GM23338 (cell line): ENCODE measurements around the gene PDE1C. TPM values are rescaled to one million over a fixed set of nuclear protein-coding genes. Genes with fewer than 3 reads are reported as not detected.

Experiments
- ATAC-seq: fragments of 200-7000 bp; cut with Tn5 transposase; 3 replicates; pipeline ENCODE4 v1.9.1; 2020
- DNase-seq: peaks from one replicate; pipeline ENCODE4 v3.0.0-alpha.2; 2015; ENCODE audit warnings: low spot score
- H2AFZ ChIP-seq: fragments of 200-600 bp; sonication (generic); 2 replicates; pipeline ENCODE4 v1.8.0; 2016; ENCODE audit warnings: antibody characterized with exemption, mild to moderate bottlenecking, moderate library complexity
- H3F3A ChIP-seq: fragments of 200-600 bp; sonication (generic); replicated peaks from 2 replicates; pipeline ENCODE4 v1.8.0; 2017; ENCODE audit warnings: antibody characterized with exemption, mixed run types, low read depth
- H3K27ac ChIP-seq: fragments of 200-600 bp; sonication (generic); 2 replicates; pipeline ENCODE4 v1.6.1; 2016; ENCODE audit warnings: low read depth
- H3K27me3 ChIP-seq: fragments of 200-600 bp; sonication (generic); 2 replicates; pipeline ENCODE4 v1.8.0; 2016; ENCODE audit warnings: mild to moderate bottlenecking, mixed run types, moderate library complexity; ENCODE audit not compliant: insufficient read depth
- H3K36me3 ChIP-seq: fragments of 200-600 bp; sonication (generic); 2 replicates; pipeline ENCODE4 v1.8.0; 2016; ENCODE audit warnings: mild to moderate bottlenecking; ENCODE audit not compliant: insufficient read depth
- H3K4me1 ChIP-seq: fragments of 200-600 bp; sonication (generic); 2 replicates; pipeline ENCODE4 v1.8.0; 2016; ENCODE audit warnings: mild to moderate bottlenecking, moderate library complexity; ENCODE audit not compliant: insufficient read depth
- H3K4me2 ChIP-seq: fragments of 200-600 bp; sonication (generic); 2 replicates; pipeline ENCODE4 v1.7.1; 2017; ENCODE audit warnings: mixed run types
- H3K4me3 ChIP-seq: fragments of 200-600 bp; sonication (generic); 2 replicates; pipeline ENCODE4 v1.6.1; 2016; ENCODE audit warnings: mixed run types
- H3K79me2 ChIP-seq: fragments of 200-600 bp; sonication (generic); replicated peaks from 2 replicates; pipeline ENCODE4 v1.8.0; 2017; ENCODE audit warnings: mild to moderate bottlenecking; ENCODE audit not compliant: insufficient read depth
- H3K9me2 ChIP-seq: fragments of 200-600 bp; sonication (generic); 2 replicates; pipeline ENCODE4 v1.8.0; 2017; ENCODE audit not compliant: insufficient read depth
- H4K20me1 ChIP-seq: fragments of 200-600 bp; sonication (generic); replicated peaks from 2 replicates; pipeline ENCODE4 v1.8.0; 2017; ENCODE audit warnings: mild to moderate bottlenecking; ENCODE audit not compliant: insufficient read depth
- H3K27ac Mint-ChIP-seq: 2 replicates; pipeline ENCODE4 v1.8.0; 2020; ENCODE audit warnings: inconsistent platforms, mild to moderate bottlenecking, moderate library complexity, mixed read lengths
- H3K27me3 Mint-ChIP-seq: 3 replicates; pipeline ENCODE4 v1.8.0; 2022; ENCODE audit warnings: low read depth, mild to moderate bottlenecking, moderate library complexity, mixed read lengths, inconsistent platforms; ENCODE audit not compliant: insufficient read depth, poor library complexity
- H3K36me3 Mint-ChIP-seq: 3 replicates; pipeline ENCODE4 v1.8.0; 2021; ENCODE audit warnings: low read depth, mild to moderate bottlenecking, inconsistent platforms, moderate library complexity, mixed read lengths
- H3K4me1 Mint-ChIP-seq: 3 replicates; pipeline ENCODE4 v1.8.0; 2020; ENCODE audit warnings: mild to moderate bottlenecking, inconsistent platforms, mixed read lengths
- H3K4me3 Mint-ChIP-seq: 3 replicates; pipeline ENCODE4 v1.8.0; 2021; ENCODE audit warnings: moderate library complexity, mild to moderate bottlenecking, inconsistent platforms, mixed read lengths
- H3K9me3 Mint-ChIP-seq: 3 replicates; pipeline ENCODE4 v1.8.0; 2020; ENCODE audit warnings: moderate library complexity, mild to moderate bottlenecking, inconsistent platforms, mixed read lengths
- CREB1 ChIP-seq: fragments of 250-450 bp; sonication (Bioruptor Pico); IDR thresholded peaks from 2 replicates; pipeline ENCODE4 v1.5.0; 2020; ENCODE audit warnings: low read depth, mild to moderate bottlenecking, moderate library complexity
- EZH2 ChIP-seq: fragments of 200-600 bp; sonication (generic); IDR thresholded peaks from one replicate; pipeline ENCODE4 v1.8.0; 2017; ENCODE audit warnings: antibody characterized with exemption, mild to moderate bottlenecking, low read depth; ENCODE audit not compliant: unreplicated experiment
- EZH2phosphoT487 ChIP-seq: fragments of 200-600 bp; sonication (generic); IDR thresholded peaks from one replicate; pipeline ENCODE4 v1.8.1; 2018; ENCODE audit warnings: antibody characterized with exemption; ENCODE audit not compliant: unreplicated experiment
- JUNB ChIP-seq: IDR thresholded peaks from one replicate; pipeline ENCODE4 v1.6.1; 2016; ENCODE audit warnings: antibody characterized with exemption; ENCODE audit not compliant: unreplicated experiment
- NANOG ChIP-seq: IDR thresholded peaks from 2 replicates; pipeline ENCODE4 v1.6.1; 2016; ENCODE audit warnings: antibody characterized with exemption, borderline replicate concordance
- REST ChIP-seq: IDR thresholded peaks from one replicate; pipeline ENCODE4 v1.6.1; 2018; ENCODE audit warnings: antibody characterized with exemption; ENCODE audit not compliant: unreplicated experiment
- STAT1 ChIP-seq: IDR thresholded peaks from one replicate; pipeline ENCODE4 v1.6.1; 2016; ENCODE audit warnings: antibody characterized with exemption; ENCODE audit not compliant: unreplicated experiment
- ZNF114 ChIP-seq: fragments of 250-450 bp; sonication (Bioruptor Pico); IDR thresholded peaks from 2 replicates; pipeline ENCODE4 v1.5.0; 2020; ENCODE audit warnings: mild to moderate bottlenecking, moderate library complexity
- ZNF331 ChIP-seq: fragments of 250-450 bp; sonication (Bioruptor Pico); IDR thresholded peaks from 2 replicates; pipeline ENCODE4 v1.5.0; 2020; ENCODE audit warnings: low read depth, mild to moderate bottlenecking, moderate library complexity
- long read RNA-seq: library from polyadenylated mRNA; unstranded; transcript quantifications from one replicate; pipeline ENCODE4 v2.0.0, GENCODE V29; 2020; ENCODE audit not compliant: unreplicated experiment
- polyA plus RNA-seq: library from polyadenylated mRNA; unstranded; fragments of >200 nt; fragmentation: Nextera tagmentation; extraction: Ambion mirVana; gene quantifications from 2 replicates; pipeline ENCODE4 v1.2.1, GENCODE V29; 2016
- total RNA-seq: library from RNA; depleted of rRNA; stranded (reverse); fragments of >200 nt; shearing (Covaris generic); gene quantifications from 2 replicates; pipeline ENCODE4 v1.2.3, GENCODE V29; 2014; rRNA removed
- TF ChIP-seq, protein P1 (sequence below): IDR thresholded peaks from 2 replicates; pipeline ENCODE4 v1.6.1; 2016; ENCODE audit warnings: antibody characterized with exemption
- TF ChIP-seq, protein P2 (sequence below), 2 experiments: fragments of 200-600 bp in 1 of 2; sonication (generic) in 1 of 2; conservative IDR thresholded peaks; 2 replicates each; pipeline versions ENCODE4 v1.5.1 to v1.6.1; 2016 to 2017; ENCODE audit warnings: antibody characterized with exemption in 2 of 2, low read depth in 2 of 2, mild to moderate bottlenecking in 2 of 2, moderate library complexity in 1 of 2

PDE1C gene
- total RNA-seq (0.28 and 0.74 TPM in 2 replicates), polyA plus RNA-seq (not detected in 2 replicates)
- long read RNA-seq: 0 reads

GRCh38 chr7:32070406-32071360, at the start of gene PDE1C:
PDE1C (minus strand) TSS chr7:32070407.
- H3K27me3 Mint-ChIP-seq: peaks cover 48% of the 10 kb centered on the region
- TF ChIP-seq EZH2 (peak; percentile 81), ZNF114 (CRISPR knock-in tag) (no peak)

DNA sequence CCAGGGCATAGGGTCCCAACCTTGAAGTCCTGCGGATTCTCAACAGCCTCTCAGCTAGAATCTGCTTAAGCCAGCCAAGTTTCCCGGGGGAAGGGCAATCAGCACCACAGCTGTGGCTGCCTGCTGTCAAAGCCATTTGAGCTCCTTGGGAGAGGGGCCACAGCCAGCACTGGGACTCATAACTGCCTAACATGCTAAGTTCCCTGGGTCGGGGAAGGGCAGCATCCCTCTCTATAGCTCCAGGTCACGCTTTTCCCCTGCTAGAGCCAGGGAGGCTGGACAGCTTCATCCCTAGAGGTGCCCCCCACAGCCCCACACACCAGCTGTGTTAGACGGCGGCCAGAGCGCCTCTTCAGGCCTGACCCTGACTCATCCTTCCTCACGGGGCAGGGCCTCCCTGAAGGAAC, 49.6 kb upstream of the PDE1C start:
- H3K36me3 ChIP-seq: no peaks in the 10 kb centered on the region
- peaks cover 2% of the 10 kb centered on the region for H3K27me3 Mint-ChIP-seq
- no peaks in the 10 kb centered on the region for H4K20me1 ChIP-seq
- H3K9me3 Mint-ChIP-seq: peaks cover 16% of the 10 kb centered on the region
- DNase-seq (peak; percentile 29), ATAC-seq (peak; percentile 74)
- peaks cover 7% of the 10 kb centered on the region for H3K4me1 ChIP-seq
- H2AFZ ChIP-seq: no peak overlapping the region
- H3K36me3 Mint-ChIP-seq: 0 out of 3 replicates have a peak, but pooled peaks cover under 1% of the 10 kb centered on the region
- H3K4me3 Mint-ChIP-seq: no peak overlapping the region
- H3K79me2 ChIP-seq: no peaks in the 10 kb centered on the region
- no peaks in the 10 kb centered on the region for H3K27me3 ChIP-seq
- H3K9me2 ChIP-seq: no peaks in the 10 kb centered on the region
- no peak overlapping the region for H3K4me3 ChIP-seq
- no peak overlapping the region for H3K4me2 ChIP-seq
- no peak overlapping the region for H3K27ac Mint-ChIP-seq
- H3F3A ChIP-seq: no peaks in the 10 kb centered on the region
- H3K4me1 Mint-ChIP-seq: peaks cover 20% of the 10 kb centered on the region
- H3K27ac ChIP-seq: no peak overlapping the region
- TF ChIP-seq, protein P1, sequence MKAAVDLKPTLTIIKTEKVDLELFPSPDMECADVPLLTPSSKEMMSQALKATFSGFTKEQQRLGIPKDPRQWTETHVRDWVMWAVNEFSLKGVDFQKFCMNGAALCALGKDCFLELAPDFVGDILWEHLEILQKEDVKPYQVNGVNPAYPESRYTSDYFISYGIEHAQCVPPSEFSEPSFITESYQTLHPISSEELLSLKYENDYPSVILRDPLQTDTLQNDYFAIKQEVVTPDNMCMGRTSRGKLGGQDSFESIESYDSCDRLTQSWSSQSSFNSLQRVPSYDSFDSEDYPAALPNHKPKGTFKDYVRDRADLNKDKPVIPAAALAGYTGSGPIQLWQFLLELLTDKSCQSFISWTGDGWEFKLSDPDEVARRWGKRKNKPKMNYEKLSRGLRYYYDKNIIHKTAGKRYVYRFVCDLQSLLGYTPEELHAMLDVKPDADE: no peak
- TF ChIP-seq JUNB: no peak
- no peak for TF ChIP-seq ZNF331 (CRISPR knock-in tag)
- TF ChIP-seq REST: no peak
- no peak for TF ChIP-seq STAT1
- no peak for TF ChIP-seq EZH2phosphoT487
- TF ChIP-seq, protein P2, sequence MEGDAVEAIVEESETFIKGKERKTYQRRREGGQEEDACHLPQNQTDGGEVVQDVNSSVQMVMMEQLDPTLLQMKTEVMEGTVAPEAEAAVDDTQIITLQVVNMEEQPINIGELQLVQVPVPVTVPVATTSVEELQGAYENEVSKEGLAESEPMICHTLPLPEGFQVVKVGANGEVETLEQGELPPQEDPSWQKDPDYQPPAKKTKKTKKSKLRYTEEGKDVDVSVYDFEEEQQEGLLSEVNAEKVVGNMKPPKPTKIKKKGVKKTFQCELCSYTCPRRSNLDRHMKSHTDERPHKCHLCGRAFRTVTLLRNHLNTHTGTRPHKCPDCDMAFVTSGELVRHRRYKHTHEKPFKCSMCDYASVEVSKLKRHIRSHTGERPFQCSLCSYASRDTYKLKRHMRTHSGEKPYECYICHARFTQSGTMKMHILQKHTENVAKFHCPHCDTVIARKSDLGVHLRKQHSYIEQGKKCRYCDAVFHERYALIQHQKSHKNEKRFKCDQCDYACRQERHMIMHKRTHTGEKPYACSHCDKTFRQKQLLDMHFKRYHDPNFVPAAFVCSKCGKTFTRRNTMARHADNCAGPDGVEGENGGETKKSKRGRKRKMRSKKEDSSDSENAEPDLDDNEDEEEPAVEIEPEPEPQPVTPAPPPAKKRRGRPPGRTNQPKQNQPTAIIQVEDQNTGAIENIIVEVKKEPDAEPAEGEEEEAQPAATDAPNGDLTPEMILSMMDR (conservative IDR thresholded peaks at IDR 0.05; ENCODE audit: low read depth in 2 of 2): no peak
- no peak for TF ChIP-seq NANOG
- no peak for TF ChIP-seq CREB1 (CRISPR knock-in tag)
- TF ChIP-seq ZNF114 (CRISPR knock-in tag): no peak

More at GRCh38 chr7:32070406-32071360, at the start of gene PDE1C:
- ATAC-seq: peak; percentile 89
- no peaks in the 10 kb centered on the region for H3K79me2 ChIP-seq
- peak within 1 kb of the TSS; percentile 97 for H3K4me2 ChIP-seq
- H3K9me2 ChIP-seq: no peaks in the 10 kb centered on the region
- Mint-ChIP-seq H3K4me1 (peaks cover 3% of the 10 kb centered on the region; the same call in 2 of the 3 replicates), H3K27ac (no peak within 1 kb of the TSS), H3K9me3 (no peaks in the 10 kb centered on the region; the same call in 2 of the 3 replicates), H3K36me3 (no peaks in the 10 kb centered on the region), H3K4me3 (peak within 1 kb of the TSS; percentile 91)
- H2AFZ ChIP-seq: peak within 1 kb of the TSS; percentile 99
- H4K20me1 ChIP-seq: peaks cover 9% of the 10 kb centered on the region; the same call in 1 of the 2 replicates
- peak; percentile 63 for DNase-seq
- no peak within 1 kb of the TSS for H3K27ac ChIP-seq
- peaks cover 86% of the 10 kb centered on the region for H3K27me3 ChIP-seq
- H3K4me1 ChIP-seq: peaks cover 7% of the 10 kb centered on the region; the same call in 1 of the 2 replicates
- H3F3A ChIP-seq: 0 out of 2 replicates have a peak, but pooled peaks cover 3% of the 10 kb centered on the region
- peak within 1 kb of the TSS; percentile 90 for H3K4me3 ChIP-seq
- no peaks in the 10 kb centered on the region for H3K36me3 ChIP-seq
